H1 (cell line): ENCODE measurements around the gene PAQR9. TPM values are rescaled to one million over a fixed set of nuclear protein-coding genes. Genes with fewer than 3 reads are reported as not detected.

Experiments
- CTCF ChIA-PET: fragments of 300-600 bp; sonication (Branson Sonifier 250); formaldehyde crosslinking; loops from one replicate; lab custom pipeline; 2021; ENCODE audit not compliant: partially characterized antibody; lab: Charles Lee
- POLR2A ChIA-PET: fragments of 300-600 bp; sonication (Branson Sonifier 250); formaldehyde crosslinking; loops from one replicate; lab custom pipeline; 2021; ENCODE audit warnings: inconsistent platforms; ENCODE audit not compliant: partially characterized antibody; lab: Charles Lee
- DNase-seq, 2 experiments: peaks; one replicate each; pipeline versions ENCODE4 v3.0.0 to v3.0.0-alpha.2; 2010 to 2022; ENCODE audit warnings: low spot score in 2 of 2, low read depth in 1 of 2, mixed read lengths in 1 of 2
- FAIRE-seq: peaks from 2 replicates; lab custom pipeline; 2011; peaks lifted over from hg19 to GRCh38; lab: Jason Lieb, UNC
- H2AFZ ChIP-seq: 2 replicates; pipeline ENCODE4 v1.8.1; 2012; ENCODE audit warnings: low read length, inconsistent platforms
- H2AK5ac ChIP-seq: 2 replicates; pipeline ENCODE4 v1.6.1; 2013; ENCODE audit warnings: low read depth, low read length
- H2BK120ac ChIP-seq: replicated peaks from 2 replicates; pipeline ENCODE3; 2013; ENCODE audit warnings: low read depth, low read length, inconsistent platforms
- H2BK12ac ChIP-seq: 2 replicates; pipeline ENCODE4 v1.6.1; 2013; ENCODE audit warnings: low read depth, low read length
- H2BK15ac ChIP-seq: 2 replicates; pipeline ENCODE4 v1.6.1; 2013; ENCODE audit warnings: low read length
- H2BK20ac ChIP-seq: 2 replicates; pipeline ENCODE4 v1.6.1; 2013; ENCODE audit warnings: low read length
- H2BK5ac ChIP-seq: 2 replicates; pipeline ENCODE4 v1.6.1; 2013; ENCODE audit warnings: low read depth, low read length
- H3K14ac ChIP-seq: 2 replicates; pipeline ENCODE4 v1.6.1; 2013; ENCODE audit warnings: inconsistent platforms; ENCODE audit not compliant: insufficient read length
- H3K18ac ChIP-seq: 2 replicates; pipeline ENCODE4 v1.6.1; 2013; ENCODE audit warnings: low read length; ENCODE audit errors: extremely low read depth
- H3K23ac ChIP-seq: 2 replicates; pipeline ENCODE4 v1.6.1; 2013; ENCODE audit warnings: inconsistent platforms; ENCODE audit not compliant: insufficient read length
- H3K23me2 ChIP-seq: 2 replicates; pipeline ENCODE4 v1.6.1; 2013; ENCODE audit warnings: low read depth, low read length
- H3K27ac ChIP-seq: 2 replicates; pipeline ENCODE4 v1.6.1; 2011; ENCODE audit warnings: low read depth, low read length, inconsistent platforms
- H3K27me3 ChIP-seq, 4 experiments: replicated peaks in 1 of 4; 1 replicate in 1 of 4; 2 replicates in 3 of 4; pipeline versions ENCODE4 v1.6.1 to v1.8.1; 2011 to 2013; ENCODE audit warnings: low read length in 3 of 4, mild to moderate bottlenecking in 3 of 4, inconsistent platforms in 2 of 4, mixed read lengths in 2 of 4, moderate library complexity in 1 of 4; ENCODE audit not compliant: control insufficient read depth in 3 of 4, insufficient read depth in 3 of 4; ENCODE audit errors: extremely low read depth in 1 of 4
- H3K36me3 ChIP-seq, 4 experiments: 2 replicates each; pipeline versions ENCODE4 v1.6.1 to v1.8.1; 2011 to 2013; ENCODE audit warnings: mild to moderate bottlenecking in 4 of 4, low read length in 3 of 4, moderate library complexity in 2 of 4, control low read depth in 1 of 4, inconsistent platforms in 1 of 4; ENCODE audit not compliant: insufficient read depth in 4 of 4, control insufficient read depth in 2 of 4
- H3K4ac ChIP-seq: replicated peaks from 2 replicates; pipeline ENCODE3; 2013; ENCODE audit warnings: low read length, low read depth, mixed read lengths, inconsistent platforms; ENCODE audit not compliant: insufficient read length
- H3K4me1 ChIP-seq, 4 experiments: replicated peaks in 1 of 4; 1 replicate in 1 of 4; 2 replicates in 3 of 4; pipeline versions ENCODE4 v1.6.1 to v1.8.1; 2011 to 2013; ENCODE audit warnings: low read length in 3 of 4, inconsistent platforms in 2 of 4, mixed read lengths in 1 of 4; ENCODE audit not compliant: insufficient read depth in 4 of 4, control insufficient read depth in 3 of 4
- H3K4me2 ChIP-seq, 2 experiments: 2 replicates each; pipeline versions ENCODE4 v1.6.1 to v1.8.1; 2011 to 2013; ENCODE audit warnings: low read depth in 2 of 2, low read length in 2 of 2, control low read depth in 1 of 2, inconsistent platforms in 1 of 2, mild to moderate bottlenecking in 1 of 2; ENCODE audit not compliant: insufficient read depth in 1 of 2
- H3K4me3 ChIP-seq, 4 experiments: fragments of 200-600, 300-600 bp in 1 of 4; sonication (generic), shearing (Covaris generic), sonication (Bioruptor Twin) in 1 of 4; 2 replicates each; pipeline versions ENCODE4 v1.5.1 to v1.8.1; 2011 to 2016; ENCODE audit warnings: low read length in 4 of 4, low read depth in 3 of 4, control low read depth in 2 of 4, inconsistent platforms in 2 of 4, mild to moderate bottlenecking in 2 of 4, mixed read lengths in 1 of 4, moderate library complexity in 1 of 4; ENCODE audit not compliant: insufficient read depth in 2 of 4; ENCODE audit errors: extremely low read depth in 1 of 4
- H3K56ac ChIP-seq: replicated peaks from 2 replicates; pipeline ENCODE3; 2013; ENCODE audit warnings: low read depth, mild to moderate bottlenecking, mixed read lengths, low read length, inconsistent platforms; ENCODE audit not compliant: insufficient read length
- H3K79me1 ChIP-seq: 2 replicates; pipeline ENCODE4 v1.6.1; 2013; ENCODE audit warnings: low read depth, low read length, control low read depth
- H3K79me2 ChIP-seq, 2 experiments: 2 replicates each; pipeline versions ENCODE4 v1.6.1 to v1.8.1; 2012 to 2013; ENCODE audit warnings: low read length in 2 of 2, mild to moderate bottlenecking in 2 of 2, inconsistent platforms in 1 of 2; ENCODE audit not compliant: insufficient read depth in 2 of 2, control insufficient read depth in 1 of 2
- H3K9ac ChIP-seq, 4 experiments: replicated peaks in 1 of 4; 1 replicate in 1 of 4; 2 replicates in 3 of 4; pipeline versions ENCODE4 v1.6.1 to v1.8.1; 2011 to 2013; ENCODE audit warnings: low read depth in 3 of 4, low read length in 3 of 4, control low read depth in 2 of 4, mild to moderate bottlenecking in 2 of 4, moderate library complexity in 2 of 4, inconsistent platforms in 1 of 4; ENCODE audit errors: extremely low read depth in 1 of 4
- H3K9me3 ChIP-seq, 2 experiments: 2 replicates each; pipeline versions ENCODE4 v1.6.1 to v1.8.1; 2012 to 2013; ENCODE audit warnings: mild to moderate bottlenecking in 2 of 2, moderate library complexity in 2 of 2, control low read depth in 1 of 2, inconsistent platforms in 1 of 2, low read depth in 1 of 2, low read length in 1 of 2, mixed read lengths in 1 of 2; ENCODE audit not compliant: insufficient read depth in 2 of 2
- H4K20me1 ChIP-seq, 2 experiments: replicated peaks in 1 of 2; 2 replicates each; pipeline versions ENCODE3 to v1.8.1; 2011 to 2013; ENCODE audit warnings: inconsistent platforms in 2 of 2, low read length in 2 of 2, mild to moderate bottlenecking in 1 of 2; ENCODE audit not compliant: insufficient read depth in 2 of 2, control insufficient read depth in 1 of 2
- H4K5ac ChIP-seq: 2 replicates; pipeline ENCODE4 v1.6.1; 2013; ENCODE audit warnings: low read length, low read depth, mixed read lengths, inconsistent platforms; ENCODE audit not compliant: insufficient read length
- H4K8ac ChIP-seq: 2 replicates; pipeline ENCODE4 v1.8.0; 2013; ENCODE audit warnings: mild to moderate bottlenecking, moderate library complexity, low read length, inconsistent platforms; ENCODE audit not compliant: insufficient read depth; ENCODE audit errors: extremely low read depth
- H4K91ac ChIP-seq: replicated peaks from 2 replicates; pipeline ENCODE3; 2013; ENCODE audit warnings: low read length, mixed read lengths, inconsistent platforms; ENCODE audit not compliant: insufficient read length
- CHD1 ChIP-seq: IDR thresholded peaks from 2 replicates; pipeline ENCODE4 v1.6.1; 2012; ENCODE audit warnings: low read depth, low read length, improper control_type of control experiment
- CHD2 ChIP-seq: IDR thresholded peaks from 2 replicates; pipeline ENCODE4 v1.6.1; 2012; ENCODE audit warnings: low read length, improper control_type of control experiment
- GABPA ChIP-seq: IDR thresholded peaks from 2 replicates; pipeline ENCODE4 v1.6.1; 2011; ENCODE audit warnings: mild to moderate bottlenecking, low read length, moderate library complexity, borderline replicate concordance; ENCODE audit not compliant: insufficient read depth
- HDAC6 ChIP-seq: IDR thresholded peaks from one replicate; pipeline ENCODE4 v1.7.1; 2012; ENCODE audit warnings: low read depth, mild to moderate bottlenecking, inconsistent platforms, low read length, moderate library complexity
- SP1 ChIP-seq: IDR thresholded peaks from 2 replicates; pipeline ENCODE4 v1.6.1; 2011; ENCODE audit warnings: low read depth, low read length
- SUZ12 ChIP-seq: fragments of 200-600 bp; sonication (generic); IDR thresholded peaks from 2 replicates; pipeline ENCODE4 v1.6.1; 2012; ENCODE audit warnings: mild to moderate bottlenecking, inconsistent platforms, low read length, moderate library complexity, mixed read lengths
- TEAD4 ChIP-seq: IDR thresholded peaks from 2 replicates; pipeline ENCODE4 v1.6.1; 2012; ENCODE audit warnings: low read depth, low read length, inconsistent platforms, mixed read lengths
- ZNF274 ChIP-seq: IDR thresholded peaks from 2 replicates; pipeline ENCODE4 v1.7.0; 2012; ENCODE audit warnings: low read length, borderline replicate concordance; ENCODE audit errors: extremely low read depth
- WGBS, 2 experiments: shearing (Covaris generic) in 1 of 2; methylation state at CpG; one replicate each; pipeline versions ENCODE4 v1.1.6 to v1.1.7; 2013 to 2015; ENCODE audit warnings: low lambda C conversion rate in 2 of 2, mixed read lengths in 2 of 2, inconsistent platforms in 1 of 2, low coverage in 1 of 2, missing lambda C conversion rate in 1 of 2; ENCODE audit not compliant: insufficient replicate concordance in 2 of 2, insufficient coverage in 1 of 2, insufficient read length in 1 of 2; ENCODE audit errors: extremely low coverage in 1 of 2, missing lambda C conversion rate in 1 of 2; 5-methylcytosine and 5-hydroxymethylcytosine counted together
- polyA plus RNA-seq, 7 experiments: library from polyadenylated mRNA; depleted of rRNA in 3 of 7; stranded (reverse) in 5 of 7; unstranded in 2 of 7; fragments of >200 nt in 5 of 7; fragments of 200-250 nt in 2 of 7; gene quantifications; 1 replicate in 5 of 7; 2 replicates in 1 of 7; 4 replicates in 1 of 7; pipeline versions ENCODE4 v1.2.1 to v1.2.3, GENCODE V29; 2011 to 2013; ENCODE audit warnings: missing spikeins in 2 of 7, mixed read lengths in 2 of 7
- total RNA-seq: library from RNA; stranded (reverse); fragmentation: NEBNext Ultra II Directional; extraction: Animal tissue kit (Norgen Biotek cat#: 25700); gene quantifications from 2 replicates; pipeline ENCODE4 v1.2.1, GENCODE V29; 2021

The PAQR9 gene
- total and polyA plus RNA-seq, 2 of the 8 experiments (the other 6 are each of a cell fraction or from before 2014, with no cell fraction given), result 2.6 to 5.2 TPM

DNA sequence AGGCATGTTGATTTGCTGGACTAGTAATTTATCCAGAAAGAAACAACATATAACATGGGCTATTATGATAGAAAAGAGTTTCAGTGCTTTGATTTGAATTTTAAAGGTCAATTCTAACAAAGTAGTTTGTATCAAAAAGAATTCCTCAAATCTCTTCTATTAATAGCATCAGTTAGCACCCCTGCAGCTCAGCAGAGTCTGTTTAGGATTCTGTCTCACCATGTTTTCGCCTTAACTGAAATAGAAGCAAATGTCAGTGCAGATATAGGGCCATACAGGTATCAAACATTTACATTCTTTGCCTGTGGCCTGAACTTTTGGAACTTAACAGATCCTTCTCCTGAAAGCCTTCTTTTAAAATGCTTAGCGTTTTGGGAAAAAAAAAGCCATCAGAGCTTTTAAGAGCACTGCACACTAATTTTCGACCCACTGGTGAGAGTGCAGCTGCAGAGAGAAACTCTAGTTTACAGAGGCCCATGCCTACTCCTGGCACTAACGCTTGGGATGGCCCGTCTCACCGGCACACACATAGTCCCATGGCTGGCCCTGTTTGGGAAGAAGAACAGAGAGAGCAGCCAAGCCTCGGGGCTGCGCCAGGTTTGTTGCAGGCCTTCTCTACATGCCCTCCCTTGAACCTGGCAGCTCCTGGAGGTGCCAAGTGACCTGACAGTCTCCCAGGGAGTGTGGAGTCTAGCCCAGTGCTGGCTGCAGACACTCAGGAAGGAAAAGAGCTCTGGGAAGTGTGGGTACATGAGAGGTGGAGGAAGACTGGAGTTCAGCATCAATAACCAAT lies 9.9 kb upstream of the PAQR9 start:
- Histone ChIP-seq H2BK120ac (no peak overlapping the region), H4K5ac (no peak overlapping the region), H3K27me3 (no peaks in the 10 kb centered on the region), H2BK20ac (no peak overlapping the region), H3K23me2 (no peaks in the 10 kb centered on the region), H2AFZ (peak overlapping the region; percentile 83; the same call in 1 of the 2 replicates), H3K4ac (no peak overlapping the region), H3K14ac (no peak overlapping the region), H4K20me1 (no peaks in the 10 kb centered on the region), H3K79me2 (no peaks in the 10 kb centered on the region), H2AK5ac (no peak overlapping the region), H4K8ac (no peak overlapping the region), H2BK5ac (no peak overlapping the region), H3K4me3 (no peak overlapping the region), H2BK12ac (no peak overlapping the region), H3K9me3 (no peaks in the 10 kb centered on the region), H3K9ac (no peak overlapping the region), H3K79me1 (no peaks in the 10 kb centered on the region), H3K36me3 (no peaks in the 10 kb centered on the region), H3K4me2 (no peak overlapping the region), H3K18ac (no peak overlapping the region), H3K27ac (no peak overlapping the region), H4K91ac (no peak overlapping the region), H3K4me1 (no peaks in the 10 kb centered on the region), H2BK15ac (no peak overlapping the region), H3K23ac (no peak overlapping the region), H3K56ac (no peak overlapping the region)
- TF ChIP-seq ZNF274, result no peak
- no peak for TF ChIP-seq CHD1
- TF ChIP-seq SP1, result no peak
- TF ChIP-seq TEAD4, result no peak
- TF ChIP-seq SUZ12, result no peak
- no peak for TF ChIP-seq CHD2
- no peak for TF ChIP-seq HDAC6
- TF ChIP-seq GABPA, result no peak
- 89% methylated on average over 8 of the region's 8 CpGs; no CpG with 5 or more reads in 1 of the 2 experiments for WGBS, 2 experiments
- POLR2A ChIA-PET, result interaction anchor here (1.4 kb wide), 2 partner anchors 9 to 11 kb away, joined by 3 to 5 read pairs; partner anchors contain the start of gene PAQR9
- CTCF ChIA-PET, result interaction anchor here (0.8 to 8.8 kb wide), 15 partner anchors 9 to 385 kb away, joined by 3 to 51 read pairs (median 4); no protein-coding TSS in a partner anchor
- DNase-seq (no peak), FAIRE-seq (no peak)
